ENCODE measurements around the gene NANP. TPM values are rescaled to one million over a fixed set of nuclear protein-coding genes. Genes with fewer than 3 reads are reported as not detected.

NANP gene
- total and polyA plus RNA-seq, 9 of the 15 experiments (the other 6 are each of a cell fraction or from before 2014, with no cell fraction given): 5.4 to 8.4 (median 6.9) TPM

DNA sequence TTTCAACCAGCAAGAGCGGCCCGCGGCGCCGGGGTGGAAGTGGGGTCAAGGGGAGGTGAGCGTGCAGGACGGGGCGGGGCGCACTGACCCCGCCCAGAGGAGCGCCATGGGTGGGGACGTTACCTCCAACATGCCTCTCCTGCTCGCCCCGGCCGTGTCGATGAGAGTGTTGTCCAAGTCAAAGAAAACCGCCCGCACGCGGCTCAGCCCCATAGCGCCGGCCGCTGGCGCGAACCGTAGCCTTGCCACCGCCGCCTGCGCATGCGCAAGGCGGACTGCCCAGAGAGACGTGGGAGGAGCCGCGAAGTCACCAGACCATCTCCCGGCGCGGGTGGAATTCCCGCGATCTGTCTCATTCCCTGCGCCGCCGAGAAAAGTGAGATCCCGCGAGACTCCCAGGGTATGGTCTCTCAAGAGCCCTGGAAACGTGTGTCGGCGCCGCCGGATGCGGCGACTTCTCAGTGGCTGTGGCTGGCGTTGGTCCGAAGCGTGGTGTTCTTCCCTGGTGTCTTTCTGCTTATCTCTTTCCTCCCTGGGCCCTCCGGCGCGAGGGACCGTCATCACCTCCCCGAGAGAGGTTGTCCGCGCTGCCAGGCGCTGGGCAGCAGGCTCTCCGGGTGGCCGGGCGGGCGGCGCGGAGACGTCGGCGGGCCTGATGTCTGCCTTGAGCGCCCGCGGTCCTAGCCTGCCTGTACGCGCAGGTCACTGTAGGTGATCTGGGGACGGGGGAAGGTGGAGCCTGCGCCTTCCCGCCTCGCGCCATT, at the start of gene NANP (continued):
- TF ChIP-seq PHB (CRISPR knock-in tag; IDR thresholded peaks at IDR 0.05) (no peak), FOXK1 (CRISPR knock-in tag; IDR thresholded peaks at IDR 0.05; ENCODE audit: borderline replicate concordance) (no peak), ARID3A (IDR thresholded peaks at IDR 0.05; ENCODE audit: borderline replicate concordance, low read depth, low read length) (no peak), PRPF4 (IDR thresholded peaks at IDR 0.05; ENCODE audit: insufficient read depth, low read depth, low read length, poor library complexity, severe bottlenecking) (peak; percentile 69), CBX5 (IDR thresholded peaks at IDR 0.05; ENCODE audit: borderline replicate concordance, low read depth) (no peak), EGR1 (conservative IDR thresholded peaks at IDR 0.05) (peak; percentile 36; the same call in 1 of the 2 replicates), TCFL5 (CRISPR knock-in tag; conservative IDR thresholded peaks at IDR 0.05) (no peak), HOXB6 (CRISPR knock-in tag; IDR thresholded peaks at IDR 0.05; ENCODE audit: borderline replicate concordance) (no peak), ZNF699 (CRISPR knock-in tag; IDR thresholded peaks at IDR 0.05; ENCODE audit: insufficient replicate concordance) (no peak), PURB (CRISPR knock-in tag; IDR thresholded peaks at IDR 0.05; ENCODE audit: low read depth) (no peak), MCM3 (IDR thresholded peaks at IDR 0.05) (no peak), AFF4 (CRISPR knock-in tag; IDR thresholded peaks at IDR 0.05) (no peak), MIER1 (IDR thresholded peaks at IDR 0.05; ENCODE audit: low read depth) (no peak), MEF2D (tag; conservative IDR thresholded peaks at IDR 0.05; ENCODE audit: low read depth) (no peak), CREB3 (tag; conservative IDR thresholded peaks at IDR 0.05; ENCODE audit: low read depth) (no peak), ZBTB12 (CRISPR knock-in tag; IDR thresholded peaks at IDR 0.05) (peak; percentile 18; the same call in 1 of the 2 replicates)
- TF ChIP-seq, protein P1, sequence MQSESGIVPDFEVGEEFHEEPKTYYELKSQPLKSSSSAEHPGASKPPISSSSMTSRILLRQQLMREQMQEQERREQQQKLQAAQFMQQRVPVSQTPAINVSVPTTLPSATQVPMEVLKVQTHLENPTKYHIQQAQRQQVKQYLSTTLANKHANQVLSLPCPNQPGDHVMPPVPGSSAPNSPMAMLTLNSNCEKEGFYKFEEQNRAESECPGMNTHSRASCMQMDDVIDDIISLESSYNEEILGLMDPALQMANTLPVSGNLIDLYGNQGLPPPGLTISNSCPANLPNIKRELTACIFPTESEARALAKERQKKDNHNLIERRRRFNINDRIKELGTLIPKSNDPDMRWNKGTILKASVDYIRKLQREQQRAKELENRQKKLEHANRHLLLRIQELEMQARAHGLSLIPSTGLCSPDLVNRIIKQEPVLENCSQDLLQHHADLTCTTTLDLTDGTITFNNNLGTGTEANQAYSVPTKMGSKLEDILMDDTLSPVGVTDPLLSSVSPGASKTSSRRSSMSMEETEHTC (IDR thresholded peaks at IDR 0.05): no peak
